MG63 (cell line): ENCODE measurements around the gene MED20. TPM values are rescaled to one million over a fixed set of nuclear protein-coding genes. Genes with fewer than 3 reads are reported as not detected.

Experiments
- total RNA-seq: library from RNA; depleted of rRNA; stranded (reverse); fragments of >200 nt; shearing (Covaris generic); gene quantifications from 2 replicates; pipeline ENCODE4 v1.2.3, GENCODE V29; 2014; ENCODE audit warnings: low replicate concordance; rRNA removed

The MED20 gene
- total RNA-seq, 1 experiment from 2014 or later: 7.7 TPM

Other genes with a start within 250 kb of the MED20 start
- 4.4 and 5.2 TPM in 2 replicates for gene TFEB, start 185.5 kb downstream of the MED20 start, total RNA-seq
- gene PGC, start 173.7 kb downstream of the MED20 start, total RNA-seq: not detected in 2 replicates
- gene FRS3, start 141.2 kb downstream of the MED20 start, total RNA-seq: 0.49 TPM in 1 of 2 replicates, not detected in the other
- not detected in 2 replicates for gene PRICKLE4, start 140.4 kb downstream of the MED20 start, total RNA-seq
- 125 and 201 TPM in 2 replicates for gene TOMM6, start 133.4 kb downstream of the MED20 start, total RNA-seq
- 1.1 and 1.3 TPM in 2 replicates for gene USP49, start 25.8 kb downstream of the MED20 start, total RNA-seq
- gene BYSL, start 360 bp upstream of the MED20 start, total RNA-seq: 34.0 and 64.8 TPM in 2 replicates
- 7.5 and 29.8 TPM in 2 replicates for gene CCND3, start 20.7 kb upstream of the MED20 start, total RNA-seq
- gene TAF8, start 129.4 kb upstream of the MED20 start, total RNA-seq: 20.8 and 29.5 TPM in 2 replicates
- 0.07 and 0.17 TPM in 2 replicates for gene C6orf132, start 221.5 kb upstream of the MED20 start, total RNA-seq